Smooth muscle cell (in vitro differentiated cells): ENCODE results near the gene PAX5. TPM values are rescaled to one million over a fixed set of nuclear protein-coding genes. Genes with fewer than 3 reads are reported as not detected.

Experiments
- DNase-seq: peaks from one replicate; lab custom pipeline; 2025; ENCODE audit not compliant: unreplicated experiment; lab: John Stamatoyannopoulos, UW
- H2AFZ ChIP-seq: fragments of 200-600 bp; sonication (generic); 2 replicates; pipeline ENCODE4 v1.6.0; 2016; ENCODE audit warnings: antibody characterized with exemption, low read depth, mild to moderate bottlenecking
- H3F3A ChIP-seq: fragments of 200-600 bp; sonication (generic); 2 replicates; pipeline ENCODE4 v1.6.0; 2017; ENCODE audit warnings: antibody characterized with exemption, low read depth
- H3K27ac ChIP-seq: fragments of 200-600 bp; sonication (generic); 2 replicates; pipeline ENCODE4 v1.5.1; 2016; ENCODE audit warnings: low read depth, mild to moderate bottlenecking
- H3K27me3 ChIP-seq: fragments of 200-600 bp; sonication (generic); 2 replicates; pipeline ENCODE4 v1.6.1; 2016; ENCODE audit warnings: low read depth, mild to moderate bottlenecking
- H3K36me3 ChIP-seq: fragments of 200-600 bp; sonication (generic); 2 replicates; pipeline ENCODE4 v1.5.1; 2016; ENCODE audit warnings: low read depth
- H3K4me1 ChIP-seq: fragments of 200-600 bp; sonication (generic); 2 replicates; pipeline ENCODE4 v1.5.1; 2016; ENCODE audit warnings: low read depth
- H3K4me2 ChIP-seq: fragments of 200-600 bp; sonication (generic); 2 replicates; pipeline ENCODE4 v1.6.0; 2016; ENCODE audit warnings: mild to moderate bottlenecking
- H3K4me3 ChIP-seq: fragments of 200-600 bp; sonication (generic); 2 replicates; pipeline ENCODE4 v1.5.1; 2016; ENCODE audit warnings: mild to moderate bottlenecking
- H3K79me2 ChIP-seq: fragments of 200-600 bp; sonication (generic); 2 replicates; pipeline ENCODE4 v1.6.0; 2016; ENCODE audit warnings: low read depth, mild to moderate bottlenecking
- H3K9ac ChIP-seq: fragments of 200-600 bp; sonication (generic); 2 replicates; pipeline ENCODE4 v1.6.0; 2016; ENCODE audit warnings: low read depth
- H3K9me3 ChIP-seq: fragments of 200-600 bp; sonication (generic); replicated peaks from 2 replicates; pipeline ENCODE4 v1.5.1; 2016; ENCODE audit warnings: low read depth
- H4K20me1 ChIP-seq: fragments of 200-600 bp; sonication (generic); 2 replicates; pipeline ENCODE4 v1.6.0; 2016; ENCODE audit warnings: low read depth
- CTCF ChIP-seq: fragments of 200-600 bp; sonication (generic); IDR thresholded peaks from 2 replicates; pipeline ENCODE4 v1.5.1; 2017; ENCODE audit warnings: borderline replicate concordance, mild to moderate bottlenecking, antibody characterized with exemption; ENCODE audit not compliant: insufficient read depth, poor library complexity, severe bottlenecking
- WGBS: methylation state at CpG from one replicate; pipeline ENCODE4 v1.1.7; 2016; ENCODE audit warnings: low lambda C conversion rate; 5-methylcytosine and 5-hydroxymethylcytosine counted together
- polyA plus RNA-seq: library from polyadenylated mRNA; unstranded; fragments of >200 nt; fragmentation: Nextera tagmentation; extraction: Ambion mirVana; gene quantifications from 2 replicates; pipeline ENCODE4 v1.2.1, GENCODE V29; 2016
- total RNA-seq: library from RNA; depleted of rRNA; stranded (reverse); fragments of >200 nt; gene quantifications from 2 replicates; pipeline ENCODE4 v1.2.3, GENCODE V29; 2014

Gene PAX5
- total and polyA plus RNA-seq, 2 experiments from 2014 or later = 0.09 TPM; not detected in 1

- Histone ChIP-seq H3K4me3 (no peak overlapping the region), H3K4me2 (no peak overlapping the region), H3F3A (no peaks in the 10 kb centered on the region), H3K79me2 (no peaks in the 10 kb centered on the region), H2AFZ (no peak overlapping the region), H3K36me3 (no peaks in the 10 kb centered on the region), H3K9me3 (no peaks in the 10 kb centered on the region), H3K27ac (no peak overlapping the region), H3K27me3 (peaks cover 68% of the 10 kb centered on the region), H3K9ac (no peak overlapping the region), H3K4me1 (no peaks in the 10 kb centered on the region), H4K20me1 (no peaks in the 10 kb centered on the region)
- no peak for TF ChIP-seq CTCF
- WGBS = 85% methylated on average over 12 of the region's 12 CpGs
- DNase-seq = no peak
These were observed 122.3 kb downstream of the PAX5 start for GRCh38 chr9:36911601-36912412.

GRCh38 chr9:36911037-36911436, 123.0 kb downstream of the PAX5 start:
- Histone ChIP-seq H3F3A (no peaks in the 10 kb centered on the region), H3K36me3 (no peaks in the 10 kb centered on the region), H2AFZ (no peak overlapping the region), H3K9me3 (no peaks in the 10 kb centered on the region), H3K27ac (no peak overlapping the region), H3K4me1 (no peaks in the 10 kb centered on the region), H3K4me3 (no peak overlapping the region), H3K79me2 (no peaks in the 10 kb centered on the region), H3K9ac (no peak overlapping the region), H3K27me3 (peaks cover 75% of the 10 kb centered on the region), H3K4me2 (no peak overlapping the region), H4K20me1 (no peaks in the 10 kb centered on the region)
- no peak for TF ChIP-seq CTCF
- no peak for DNase-seq
- 73% methylated on average over 6 of the region's 6 CpGs for WGBS

GRCh38 chr9:36906492-36906891, 127.6 kb downstream of the PAX5 start:
- Histone ChIP-seq H3K9ac (no peak overlapping the region), H2AFZ (no peak overlapping the region), H3F3A (no peaks in the 10 kb centered on the region), H3K36me3 (no peaks in the 10 kb centered on the region), H3K4me1 (no peaks in the 10 kb centered on the region), H3K9me3 (no peaks in the 10 kb centered on the region), H4K20me1 (no peaks in the 10 kb centered on the region), H3K79me2 (no peaks in the 10 kb centered on the region), H3K27ac (no peak overlapping the region), H3K4me3 (no peak overlapping the region), H3K4me2 (no peak overlapping the region), H3K27me3 (peaks cover 71% of the 10 kb centered on the region)
- no peak for DNase-seq
- TF ChIP-seq CTCF = no peak
- WGBS = 93% methylated on average over 6 of the region's 6 CpGs
